ENCODE data around the gene SYT6. TPM values are rescaled to one million over a fixed set of nuclear protein-coding genes. Genes with fewer than 3 reads are reported as not detected.

The SYT6 gene
- total and polyA plus RNA-seq, 2 donors (not counting 1 experiment from before 2014, with no cell fraction given) = not detected

DNA sequence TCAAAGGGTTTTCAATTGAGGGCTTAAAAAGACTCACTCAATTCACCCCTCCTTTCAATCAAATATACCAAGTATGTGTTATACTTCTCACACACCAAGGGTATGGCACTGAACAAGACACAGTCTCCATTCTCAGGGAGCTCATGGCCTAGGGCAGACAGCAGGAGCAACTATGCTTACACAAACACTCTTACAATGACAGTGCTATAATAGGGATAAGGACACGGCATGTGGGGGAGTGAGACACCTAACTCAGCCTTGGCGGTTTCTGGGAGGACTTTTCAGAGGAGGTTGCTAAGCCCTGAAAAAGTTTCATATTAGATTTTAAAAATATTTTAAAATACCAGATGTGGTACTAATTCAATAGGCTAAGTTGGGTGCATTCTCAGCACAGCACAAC, 22.7 kb upstream of the SYT6 start:
- TF ChIP-seq, protein P1, sequence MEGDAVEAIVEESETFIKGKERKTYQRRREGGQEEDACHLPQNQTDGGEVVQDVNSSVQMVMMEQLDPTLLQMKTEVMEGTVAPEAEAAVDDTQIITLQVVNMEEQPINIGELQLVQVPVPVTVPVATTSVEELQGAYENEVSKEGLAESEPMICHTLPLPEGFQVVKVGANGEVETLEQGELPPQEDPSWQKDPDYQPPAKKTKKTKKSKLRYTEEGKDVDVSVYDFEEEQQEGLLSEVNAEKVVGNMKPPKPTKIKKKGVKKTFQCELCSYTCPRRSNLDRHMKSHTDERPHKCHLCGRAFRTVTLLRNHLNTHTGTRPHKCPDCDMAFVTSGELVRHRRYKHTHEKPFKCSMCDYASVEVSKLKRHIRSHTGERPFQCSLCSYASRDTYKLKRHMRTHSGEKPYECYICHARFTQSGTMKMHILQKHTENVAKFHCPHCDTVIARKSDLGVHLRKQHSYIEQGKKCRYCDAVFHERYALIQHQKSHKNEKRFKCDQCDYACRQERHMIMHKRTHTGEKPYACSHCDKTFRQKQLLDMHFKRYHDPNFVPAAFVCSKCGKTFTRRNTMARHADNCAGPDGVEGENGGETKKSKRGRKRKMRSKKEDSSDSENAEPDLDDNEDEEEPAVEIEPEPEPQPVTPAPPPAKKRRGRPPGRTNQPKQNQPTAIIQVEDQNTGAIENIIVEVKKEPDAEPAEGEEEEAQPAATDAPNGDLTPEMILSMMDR (conservative IDR thresholded peaks at IDR 0.05 in 1 of 2, IDR thresholded peaks at IDR 0.05 in 1 of 2; ENCODE audit: low read depth in 1 of 2, low read length in 2 of 2) = no peak
- no peak for TF ChIP-seq EZH2 (IDR thresholded peaks at IDR 0.05; ENCODE audit: low read length, missing control alignments)
- H3K4me3 ChIP-seq (replicated peaks in 1 of 4; ENCODE audit: control extremely low read depth in 1 of 4, insufficient read depth in 1 of 4, low read depth in 3 of 4, low read length in 4 of 4) = no peak overlapping the region
- H3K4me1 ChIP-seq (ENCODE audit: control insufficient read depth, extremely low read depth, insufficient read depth, low read length) = no peaks in the 10 kb centered on the region
- no peak overlapping the region for H3K4me2 ChIP-seq (ENCODE audit: extremely low read depth, insufficient read depth, low read length)
- no peak for DNase-seq (ENCODE audit: low read depth in 2 of 2)
- no peaks in the 10 kb centered on the region for H4K20me1 ChIP-seq (ENCODE audit: control insufficient read depth, extremely low read depth, insufficient read depth, low read length)
- H3K9ac ChIP-seq (ENCODE audit: insufficient read depth, low read length) = no peak overlapping the region
- no peaks in the 10 kb centered on the region for H3K36me3 ChIP-seq (ENCODE audit: control insufficient read depth, insufficient read depth, low read length)
- H3K27ac ChIP-seq (ENCODE audit: insufficient read depth, low read length) = no peak overlapping the region
- peaks cover 2% of the 10 kb centered on the region for H3K27me3 ChIP-seq (ENCODE audit: control insufficient read depth, insufficient read depth, low read length)
- no peaks in the 10 kb centered on the region for H3K79me2 ChIP-seq (ENCODE audit: control insufficient read depth, insufficient read depth, low read length)
- no peak overlapping the region for H2AFZ ChIP-seq (ENCODE audit: low read length)
- H3K9me3 ChIP-seq (ENCODE audit: control insufficient read depth, insufficient read depth, low read depth, low read length) = no peaks in the 10 kb centered on the region

- Histone ChIP-seq H3K4me1 (ENCODE audit: control insufficient read depth, extremely low read depth, insufficient read depth, low read length) (no peaks in the 10 kb centered on the region), H3K9ac (ENCODE audit: insufficient read depth, low read length) (no peak overlapping the region), H3K27me3 (ENCODE audit: control insufficient read depth, insufficient read depth, low read length) (peaks cover 2% of the 10 kb centered on the region), H4K20me1 (ENCODE audit: control insufficient read depth, extremely low read depth, insufficient read depth, low read length) (no peaks in the 10 kb centered on the region), H3K4me2 (ENCODE audit: extremely low read depth, insufficient read depth, low read length) (no peak overlapping the region), H2AFZ (ENCODE audit: low read length) (no peak overlapping the region), H3K4me3 (replicated peaks in 1 of 4; ENCODE audit: control extremely low read depth in 1 of 4, insufficient read depth in 1 of 4, low read depth in 3 of 4, low read length in 4 of 4) (no peak overlapping the region), H3K27ac (ENCODE audit: insufficient read depth, low read length) (no peak overlapping the region), H3K79me2 (ENCODE audit: control insufficient read depth, insufficient read depth, low read length) (no peaks in the 10 kb centered on the region), H3K36me3 (ENCODE audit: control insufficient read depth, insufficient read depth, low read length) (no peaks in the 10 kb centered on the region), H3K9me3 (ENCODE audit: control insufficient read depth, insufficient read depth, low read depth, low read length) (no peaks in the 10 kb centered on the region)
- DNase-seq (ENCODE audit: low read depth in 2 of 2) = no peak
- TF ChIP-seq, protein P1 (conservative IDR thresholded peaks at IDR 0.05 in 1 of 2, IDR thresholded peaks at IDR 0.05 in 1 of 2; ENCODE audit: low read depth in 1 of 2, low read length in 2 of 2) = no peak
- TF ChIP-seq EZH2 (IDR thresholded peaks at IDR 0.05; ENCODE audit: low read length, missing control alignments) = no peak
These were observed 20.0 kb upstream of the SYT6 start for GRCh38 chr1:114173680-114174079.

DNA sequence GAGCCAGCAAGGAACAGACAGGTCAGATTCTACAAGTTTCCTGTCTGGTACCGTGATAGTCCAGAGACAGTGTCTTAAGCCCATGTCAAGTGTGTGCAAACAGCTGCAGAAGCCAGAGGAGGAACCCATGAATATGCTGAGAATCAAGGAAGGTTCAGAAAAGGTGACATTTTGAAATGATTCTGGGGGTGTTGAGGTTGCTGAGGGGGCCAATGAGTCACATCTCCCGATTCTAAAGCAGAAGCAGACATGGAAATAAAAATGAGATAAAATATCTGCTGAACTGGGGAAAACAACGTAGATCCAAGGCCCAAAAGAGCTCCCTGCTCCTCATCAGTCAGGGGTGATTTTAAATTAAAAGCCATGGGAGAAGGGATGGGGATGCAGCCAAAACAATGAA, 15.8 kb upstream of the SYT6 start:
- Histone ChIP-seq H4K20me1 (ENCODE audit: control insufficient read depth, extremely low read depth, insufficient read depth, low read length) (no peaks in the 10 kb centered on the region), H3K27ac (ENCODE audit: insufficient read depth, low read length) (no peak overlapping the region), H3K79me2 (ENCODE audit: control insufficient read depth, insufficient read depth, low read length) (no peaks in the 10 kb centered on the region), H2AFZ (ENCODE audit: low read length) (no peak overlapping the region), H3K36me3 (ENCODE audit: control insufficient read depth, insufficient read depth, low read length) (no peaks in the 10 kb centered on the region), H3K4me1 (ENCODE audit: control insufficient read depth, extremely low read depth, insufficient read depth, low read length) (no peaks in the 10 kb centered on the region), H3K4me3 (replicated peaks in 1 of 4; ENCODE audit: control extremely low read depth in 1 of 4, insufficient read depth in 1 of 4, low read depth in 3 of 4, low read length in 4 of 4) (no peak overlapping the region), H3K4me2 (ENCODE audit: extremely low read depth, insufficient read depth, low read length) (no peak overlapping the region), H3K27me3 (ENCODE audit: control insufficient read depth, insufficient read depth, low read length) (peaks cover 2% of the 10 kb centered on the region), H3K9ac (ENCODE audit: insufficient read depth, low read length) (no peak overlapping the region), H3K9me3 (ENCODE audit: control insufficient read depth, insufficient read depth, low read depth, low read length) (no peaks in the 10 kb centered on the region)
- DNase-seq (ENCODE audit: low read depth in 2 of 2) = no peak
- TF ChIP-seq EZH2 (IDR thresholded peaks at IDR 0.05; ENCODE audit: low read length, missing control alignments) = no peak
- TF ChIP-seq, protein P1 (conservative IDR thresholded peaks at IDR 0.05 in 1 of 2, IDR thresholded peaks at IDR 0.05 in 1 of 2; ENCODE audit: low read depth in 1 of 2, low read length in 2 of 2) = no peak
